ENCODE results near the gene CTXN2.

The CTXN2 gene

GRCh38 chr15:48242535-48242934 is 51.1 kb downstream of the CTXN2 start:
- TF ChIP-seq EP300 (IDR thresholded peaks at IDR 0.05; ENCODE audit: borderline replicate concordance) (peak; percentile 50; the same call in 1 of the 2 replicates), MAX (IDR thresholded peaks at IDR 0.05) (no peak), CEBPB (IDR thresholded peaks at IDR 0.05) (peak; percentile 75), USF1 (IDR thresholded peaks at IDR 0.05) (no peak), TCF12 (IDR thresholded peaks at IDR 0.05; ENCODE audit: low read depth) (0 out of 2 replicates have a peak, but pooled peaks have one; percentile 2), TAF1 (IDR thresholded peaks at IDR 0.05; ENCODE audit: low read depth) (no peak), TEAD4 (IDR thresholded peaks at IDR 0.05) (no peak)

DNA sequence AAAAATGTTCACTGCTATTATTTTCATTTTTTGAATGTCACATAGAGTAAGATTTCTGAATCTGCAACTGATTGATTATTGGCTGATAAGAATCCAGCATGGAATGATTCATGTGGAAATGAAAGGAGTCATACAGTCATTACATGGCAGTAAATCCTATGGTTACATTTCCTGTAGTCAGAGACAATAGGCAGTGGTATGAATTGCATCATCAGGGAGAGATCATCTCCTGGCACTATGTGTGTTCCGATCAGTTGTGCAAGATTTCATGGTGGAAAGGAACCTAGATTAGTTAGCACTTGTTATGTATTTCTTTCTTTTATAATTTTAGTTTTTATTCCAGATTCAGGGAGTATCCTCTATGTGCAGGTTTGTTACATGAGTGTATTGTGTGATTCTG is 53.5 kb downstream of the CTXN2 start:
- TF ChIP-seq FOXM1 (IDR thresholded peaks at IDR 0.05; ENCODE audit: borderline replicate concordance, low read depth) = no peak
- peak; percentile 51; the same call in 1 of the 2 replicates for TF ChIP-seq CEBPB (IDR thresholded peaks at IDR 0.05)

GRCh38 chr15:48248414-48248813 is 56.9 kb downstream of the CTXN2 start:
- TF ChIP-seq REST (IDR thresholded peaks at IDR 0.05; ENCODE audit: low read depth) (no peak), USF1 (IDR thresholded peaks at IDR 0.05) (no peak)

DNA sequence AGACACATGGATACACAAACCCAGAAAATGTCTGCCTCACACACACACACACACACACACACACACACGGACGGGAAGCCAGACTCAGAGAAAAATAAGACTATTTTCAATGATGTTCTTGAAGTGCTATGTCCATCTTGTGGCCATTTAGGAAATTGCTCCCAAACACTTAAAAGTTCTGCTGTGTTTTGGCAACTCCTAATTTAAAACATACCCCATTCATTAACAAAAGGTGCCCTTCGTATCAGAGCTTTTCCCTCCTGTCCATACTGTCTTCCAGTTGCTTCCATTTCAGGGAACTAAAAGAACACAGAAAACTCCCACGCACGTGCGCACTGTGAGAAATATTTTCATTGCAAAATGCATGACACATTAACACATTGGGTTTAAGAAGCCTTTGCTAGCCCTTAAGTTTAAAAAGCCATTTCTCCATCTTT is 59.2 kb downstream of the CTXN2 start:
- peak; percentile 74 for TF ChIP-seq RAD21 (IDR thresholded peaks at IDR 0.05; ENCODE audit: low read depth)
- TF ChIP-seq USF1 (IDR thresholded peaks at IDR 0.05) = no peak

GRCh38 chr15:48253172-48253571 is 61.7 kb downstream of the CTXN2 start:
- TF ChIP-seq EGR1 (IDR thresholded peaks at IDR 0.05) (no peak), YY1 (IDR thresholded peaks at IDR 0.05; ENCODE audit: low read depth) (no peak), TEAD4 (IDR thresholded peaks at IDR 0.05) (no peak), EP300 (IDR thresholded peaks at IDR 0.05; ENCODE audit: borderline replicate concordance) (no peak)

Data from Ishikawa (cell line).